Spleen (tissue), 7 donors: ENCODE results near the gene PCYT1A.
"Not testable (repeated sequence)": the region's sequence is repeated elsewhere in the genome, so short reads cannot be mapped to it uniquely, and the experiment has no call there.

Source experiments
- POLR2A ChIP-seq, 3 donors: fragments of 450-650 bp; IDR thresholded peaks; one replicate each; pipeline ENCODE4 v1.5.1; 2017; ENCODE audit warnings: antibody characterized with exemption in 3 of 3, mild to moderate bottlenecking in 1 of 3
- POLR2AphosphoS5 ChIP-seq, 3 donors: sonication (generic); formaldehyde crosslinking; IDR thresholded peaks; one replicate each; pipeline ENCODE4 v1.5.1; 2017; ENCODE audit warnings: antibody characterized with exemption in 3 of 3
- TF ChIP-seq, protein P1 (sequence below), 11 experiments: fragments of 200-600 bp in 7 of 11; fragments of 450-650 bp in 4 of 11; sonication (generic) in 4 of 11; IDR thresholded peaks in 8 of 11; conservative IDR thresholded peaks in 3 of 11; 1 replicate in 7 of 11; 2 replicates in 4 of 11; pipeline versions ENCODE4 v1.4.0 to v1.8.0; 2016 to 2021; ENCODE audit warnings: antibody characterized with exemption in 11 of 11, inconsistent platforms in 4 of 11, mild to moderate bottlenecking in 1 of 11
- donor health status: DM: no; HTN: no; CAD: no; lungs with moderate emphysema.
- donor health status: DM: no; HTN: no; CAD: no.
- donor health status: DM: no; HTN: no; CAD: no.

DNA sequence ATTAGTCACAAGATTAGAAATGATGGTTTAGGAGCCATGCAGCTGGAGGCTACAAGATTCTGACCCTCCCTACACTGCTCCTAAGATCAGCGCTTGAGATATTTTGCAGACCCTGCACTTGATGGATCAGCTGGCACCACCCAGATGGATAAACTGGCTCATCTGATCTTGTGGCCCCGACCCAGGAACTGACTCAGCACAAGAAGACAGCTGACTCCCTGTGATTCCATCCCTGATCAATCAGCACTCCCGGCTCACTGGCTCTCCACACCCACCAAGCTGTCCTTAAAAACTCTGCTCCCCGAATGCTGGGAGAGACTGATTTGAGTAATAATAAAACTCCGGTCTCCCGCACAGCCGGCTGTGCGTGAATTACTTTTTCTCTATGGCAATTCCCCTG lies 15.4 kb upstream of the PCYT1A start:
- TF ChIP-seq, protein P1, sequence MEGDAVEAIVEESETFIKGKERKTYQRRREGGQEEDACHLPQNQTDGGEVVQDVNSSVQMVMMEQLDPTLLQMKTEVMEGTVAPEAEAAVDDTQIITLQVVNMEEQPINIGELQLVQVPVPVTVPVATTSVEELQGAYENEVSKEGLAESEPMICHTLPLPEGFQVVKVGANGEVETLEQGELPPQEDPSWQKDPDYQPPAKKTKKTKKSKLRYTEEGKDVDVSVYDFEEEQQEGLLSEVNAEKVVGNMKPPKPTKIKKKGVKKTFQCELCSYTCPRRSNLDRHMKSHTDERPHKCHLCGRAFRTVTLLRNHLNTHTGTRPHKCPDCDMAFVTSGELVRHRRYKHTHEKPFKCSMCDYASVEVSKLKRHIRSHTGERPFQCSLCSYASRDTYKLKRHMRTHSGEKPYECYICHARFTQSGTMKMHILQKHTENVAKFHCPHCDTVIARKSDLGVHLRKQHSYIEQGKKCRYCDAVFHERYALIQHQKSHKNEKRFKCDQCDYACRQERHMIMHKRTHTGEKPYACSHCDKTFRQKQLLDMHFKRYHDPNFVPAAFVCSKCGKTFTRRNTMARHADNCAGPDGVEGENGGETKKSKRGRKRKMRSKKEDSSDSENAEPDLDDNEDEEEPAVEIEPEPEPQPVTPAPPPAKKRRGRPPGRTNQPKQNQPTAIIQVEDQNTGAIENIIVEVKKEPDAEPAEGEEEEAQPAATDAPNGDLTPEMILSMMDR (IDR thresholded peaks at IDR 0.05 in 8 of 11, conservative IDR thresholded peaks at IDR 0.05 in 3 of 11): not testable (repeated sequence)
- not testable (repeated sequence) for TF ChIP-seq POLR2AphosphoS5, POLR2A (IDR thresholded peaks at IDR 0.05)
